Choroid plexus epithelial cell (primary cell): ENCODE measurements around the gene KIF1A.

Experiments
- DNase-seq: peaks from one replicate; pipeline ENCODE4 v3.0.0-alpha.2; 2010; ENCODE audit warnings: low read depth
- H3K4me3 ChIP-seq: 2 replicates; pipeline ENCODE4 v1.5.1; 2011; ENCODE audit warnings: low read depth, mild to moderate bottlenecking, control low read depth, low read length, moderate library complexity
- CTCF ChIP-seq: conservative IDR thresholded peaks from 2 replicates; pipeline ENCODE4 v1.5.1; 2011; ENCODE audit warnings: low read depth, mild to moderate bottlenecking, control low read depth, inconsistent platforms, low read length, moderate library complexity

KIF1A gene

GRCh38 chr2:240816584-240817495 is 3.2 kb downstream of the KIF1A start:
- no peak for DNase-seq
- TF ChIP-seq CTCF: no peak
- H3K4me3 ChIP-seq: no peak overlapping the region

GRCh38 chr2:240815761-240816583 is 4.0 kb downstream of the KIF1A start:
- DNase-seq: no peak
- TF ChIP-seq CTCF: no peak
- H3K4me3 ChIP-seq: no peak overlapping the region

- no peak for DNase-seq
These were observed 4.9 kb downstream of the KIF1A start for GRCh38 chr2:240814946-240815760.

GRCh38 chr2:240814280-240814679 is 5.7 kb downstream of the KIF1A start:
- DNase-seq: no peak
- H3K4me3 ChIP-seq: no peak overlapping the region
- no peak for TF ChIP-seq CTCF

More at GRCh38 chr2:240814946-240815760, 4.9 kb downstream of the KIF1A start:
- TF ChIP-seq CTCF: no peak
- no peak overlapping the region for H3K4me3 ChIP-seq

- no peak for DNase-seq
- no peak overlapping the region for H3K4me3 ChIP-seq
- no peak for TF ChIP-seq CTCF
These were observed 6.6 kb downstream of the KIF1A start for GRCh38 chr2:240813231-240813921.

GRCh38 chr2:240812721-240813120 is 7.3 kb downstream of the KIF1A start:
- no peak for DNase-seq
- H3K4me3 ChIP-seq: no peak overlapping the region
- no peak for TF ChIP-seq CTCF
